DOHH2 (cell line): ENCODE data around the gene EIPR1.

Experiments used
- H3F3A ChIP-seq: fragments of 200-600 bp; sonication (generic), shearing (Covaris generic); 2 replicates; pipeline ENCODE4 v1.6.0; 2016; ENCODE audit warnings: antibody characterized with exemption, mild to moderate bottlenecking; ENCODE audit not compliant: control insufficient read depth, insufficient read depth
- H3K27ac ChIP-seq: fragments of 200-600 bp; sonication (generic); 2 replicates; pipeline ENCODE4 v1.5.1; 2014; ENCODE audit warnings: low read depth, mild to moderate bottlenecking, low read length, moderate library complexity
- H3K27me3 ChIP-seq: fragments of 200-600 bp; sonication (generic); 2 replicates; pipeline ENCODE4 v1.6.1; 2014; ENCODE audit warnings: mild to moderate bottlenecking, low read length, mixed read lengths; ENCODE audit not compliant: control insufficient read depth
- H3K36me3 ChIP-seq: fragments of 200-600 bp; sonication (generic); 2 replicates; pipeline ENCODE4 v1.6.1; 2014; ENCODE audit warnings: mild to moderate bottlenecking, low read length, moderate library complexity, mixed read lengths; ENCODE audit not compliant: control insufficient read depth
- H3K4me1 ChIP-seq: fragments of 200-600 bp; sonication (generic); 2 replicates; pipeline ENCODE4 v1.6.1; 2014; ENCODE audit warnings: mild to moderate bottlenecking, low read length, mixed read lengths; ENCODE audit not compliant: control insufficient read depth
- H3K4me2 ChIP-seq: fragments of 200-600 bp; sonication (generic); 2 replicates; pipeline ENCODE4 v1.6.0; 2014; ENCODE audit warnings: mild to moderate bottlenecking, low read length, moderate library complexity
- H3K4me3 ChIP-seq: fragments of 200-600 bp; sonication (generic); 2 replicates; pipeline ENCODE4 v1.5.1; 2014; ENCODE audit warnings: mild to moderate bottlenecking, low read length, mixed read lengths
- H3K79me2 ChIP-seq: fragments of 200-600 bp; sonication (generic); 2 replicates; pipeline ENCODE4 v1.6.1; 2014; ENCODE audit warnings: mild to moderate bottlenecking, low read length, mixed read lengths; ENCODE audit not compliant: control insufficient read depth
- H3K9me2 ChIP-seq: fragments of 200-600 bp; sonication (generic); replicated peaks from 2 replicates; pipeline ENCODE4 v1.6.1; 2014; ENCODE audit warnings: mild to moderate bottlenecking, low read length, mixed read lengths; ENCODE audit not compliant: control insufficient read depth
- H3K9me3 ChIP-seq: fragments of 200-600 bp; sonication (generic); 2 replicates; pipeline ENCODE4 v1.6.1; 2014; ENCODE audit warnings: antibody characterized with exemption, low read length, mixed read lengths; ENCODE audit not compliant: control insufficient read depth, insufficient read depth
- H4K20me1 ChIP-seq: fragments of 200-600 bp; sonication (generic); 2 replicates; pipeline ENCODE4 v1.6.0; 2014; ENCODE audit warnings: low read depth, mild to moderate bottlenecking, antibody characterized with exemption, low read length, moderate library complexity; ENCODE audit not compliant: control insufficient read depth, insufficient read depth
- CTCF ChIP-seq: fragments of 200-600 bp; sonication (generic); IDR thresholded peaks from one replicate; pipeline ENCODE4 v1.5.1; 2014; ENCODE audit warnings: antibody characterized with exemption, mild to moderate bottlenecking, low read depth, low read length; ENCODE audit not compliant: poor library complexity, severe bottlenecking
- EZH2phosphoT487 ChIP-seq: fragments of 200-600 bp; sonication (generic); IDR thresholded peaks from 2 replicates; pipeline ENCODE4 v1.6.1; 2017; ENCODE audit warnings: borderline replicate concordance, mild to moderate bottlenecking, antibody characterized with exemption, low read length, moderate library complexity, mixed read lengths

Gene EIPR1

GRCh38 chr2:3154700-3155099, 222.9 kb downstream of the EIPR1 start:
- no peak overlapping the region for H3K27ac ChIP-seq
- TF ChIP-seq EZH2phosphoT487 = no peak
- TF ChIP-seq CTCF = no peak
- H3F3A ChIP-seq = no peaks in the 10 kb centered on the region
- no peaks in the 10 kb centered on the region for H3K9me2 ChIP-seq
- no peaks in the 10 kb centered on the region for H3K36me3 ChIP-seq
- H3K9me3 ChIP-seq = no peaks in the 10 kb centered on the region
- H3K4me3 ChIP-seq = no peak overlapping the region
- peaks cover 22% of the 10 kb centered on the region for H3K4me1 ChIP-seq
- no peaks in the 10 kb centered on the region for H3K27me3 ChIP-seq
- no peaks in the 10 kb centered on the region for H4K20me1 ChIP-seq
- H3K79me2 ChIP-seq = no peaks in the 10 kb centered on the region
- H3K4me2 ChIP-seq = 0 out of 2 replicates have a peak overlapping the region, but pooled peaks have one; percentile 2

- Histone ChIP-seq H3K36me3 (no peaks in the 10 kb centered on the region), H3K9me2 (no peaks in the 10 kb centered on the region), H3K27me3 (no peaks in the 10 kb centered on the region), H3K4me1 (peaks cover 22% of the 10 kb centered on the region), H3K4me3 (no peak overlapping the region), H3K4me2 (0 out of 2 replicates have a peak overlapping the region, but pooled peaks have one; percentile 2), H3K79me2 (no peaks in the 10 kb centered on the region), H3F3A (no peaks in the 10 kb centered on the region), H3K9me3 (no peaks in the 10 kb centered on the region), H4K20me1 (no peaks in the 10 kb centered on the region), H3K27ac (no peak overlapping the region)
- TF ChIP-seq EZH2phosphoT487 = no peak
- TF ChIP-seq CTCF = no peak
Observed at GRCh38 chr2:3154146-3154545, 223.5 kb downstream of the EIPR1 start.

- Histone ChIP-seq H3K4me1 (peaks cover 22% of the 10 kb centered on the region), H3K36me3 (no peaks in the 10 kb centered on the region), H3K4me3 (no peak overlapping the region), H3F3A (no peaks in the 10 kb centered on the region), H3K4me2 (no peak overlapping the region), H3K27ac (no peak overlapping the region), H3K27me3 (no peaks in the 10 kb centered on the region), H3K9me2 (no peaks in the 10 kb centered on the region), H3K79me2 (no peaks in the 10 kb centered on the region), H4K20me1 (no peaks in the 10 kb centered on the region), H3K9me3 (no peaks in the 10 kb centered on the region)
- TF ChIP-seq EZH2phosphoT487 (no peak), CTCF (no peak)
Observed at GRCh38 chr2:3151153-3151918, 226.3 kb downstream of the EIPR1 start.
